ENCODE results near the gene SRGAP1.

GRCh38 chr12:64205542-64205941, 361.0 kb downstream of the SRGAP1 start:
- TF ChIP-seq POLR2A (IDR thresholded peaks at IDR 0.05; ENCODE audit: low read depth) (no peak), CTCF (IDR thresholded peaks at IDR 0.05) (no peak), POLR2AphosphoS5 (IDR thresholded peaks at IDR 0.05) (no peak)
